ENCODE data around the gene EVC2.

GRCh38 chr4:5639556-5639955, 68.8 kb downstream of the EVC2 start:
- TF ChIP-seq SNAI2 (CRISPR knock-in tag; IDR thresholded peaks at IDR 0.05) (no peak), ZNF8 (CRISPR knock-in tag; IDR thresholded peaks at IDR 0.05) (no peak), CSRNP3 (CRISPR knock-in tag; IDR thresholded peaks at IDR 0.05) (no peak), ISL1 (CRISPR knock-in tag; IDR thresholded peaks at IDR 0.05) (no peak), ZNF70 (CRISPR knock-in tag; IDR thresholded peaks at IDR 0.05) (no peak), OSR1 (CRISPR knock-in tag; IDR thresholded peaks at IDR 0.05) (no peak), ZC3H10 (CRISPR knock-in tag; IDR thresholded peaks at IDR 0.05) (no peak), ZFP30 (CRISPR knock-in tag; IDR thresholded peaks at IDR 0.05) (no peak), PPARA (CRISPR knock-in tag; IDR thresholded peaks at IDR 0.05; ENCODE audit: borderline replicate concordance) (no peak)
- TF ChIP-seq, protein P1, sequence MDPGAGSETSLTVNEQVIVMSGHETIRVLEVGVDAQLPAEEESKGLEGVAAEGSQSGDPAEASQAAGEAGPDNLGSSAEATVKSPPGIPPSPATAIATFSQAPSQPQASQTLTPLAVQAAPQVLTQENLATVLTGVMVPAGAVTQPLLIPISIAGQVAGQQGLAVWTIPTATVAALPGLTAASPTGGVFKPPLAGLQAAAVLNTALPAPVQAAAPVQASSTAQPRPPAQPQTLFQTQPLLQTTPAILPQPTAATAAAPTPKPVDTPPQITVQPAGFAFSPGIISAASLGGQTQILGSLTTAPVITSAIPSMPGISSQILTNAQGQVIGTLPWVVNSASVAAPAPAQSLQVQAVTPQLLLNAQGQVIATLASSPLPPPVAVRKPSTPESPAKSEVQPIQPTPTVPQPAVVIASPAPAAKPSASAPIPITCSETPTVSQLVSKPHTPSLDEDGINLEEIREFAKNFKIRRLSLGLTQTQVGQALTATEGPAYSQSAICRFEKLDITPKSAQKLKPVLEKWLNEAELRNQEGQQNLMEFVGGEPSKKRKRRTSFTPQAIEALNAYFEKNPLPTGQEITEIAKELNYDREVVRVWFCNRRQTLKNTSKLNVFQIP (CRISPR knock-in tag; IDR thresholded peaks at IDR 0.05; ENCODE audit: borderline replicate concordance, low read depth): no peak
- TF ChIP-seq, protein P2, sequence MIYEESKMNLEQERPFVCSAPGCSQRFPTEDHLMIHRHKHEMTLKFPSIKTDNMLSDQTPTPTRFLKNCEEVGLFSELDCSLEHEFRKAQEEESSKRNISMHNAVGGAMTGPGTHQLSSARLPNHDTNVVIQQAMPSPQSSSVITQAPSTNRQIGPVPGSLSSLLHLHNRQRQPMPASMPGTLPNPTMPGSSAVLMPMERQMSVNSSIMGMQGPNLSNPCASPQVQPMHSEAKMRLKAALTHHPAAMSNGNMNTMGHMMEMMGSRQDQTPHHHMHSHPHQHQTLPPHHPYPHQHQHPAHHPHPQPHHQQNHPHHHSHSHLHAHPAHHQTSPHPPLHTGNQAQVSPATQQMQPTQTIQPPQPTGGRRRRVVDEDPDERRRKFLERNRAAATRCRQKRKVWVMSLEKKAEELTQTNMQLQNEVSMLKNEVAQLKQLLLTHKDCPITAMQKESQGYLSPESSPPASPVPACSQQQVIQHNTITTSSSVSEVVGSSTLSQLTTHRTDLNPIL (CRISPR knock-in tag; IDR thresholded peaks at IDR 0.05; ENCODE audit: low read depth): no peak
- TF ChIP-seq, protein P3, sequence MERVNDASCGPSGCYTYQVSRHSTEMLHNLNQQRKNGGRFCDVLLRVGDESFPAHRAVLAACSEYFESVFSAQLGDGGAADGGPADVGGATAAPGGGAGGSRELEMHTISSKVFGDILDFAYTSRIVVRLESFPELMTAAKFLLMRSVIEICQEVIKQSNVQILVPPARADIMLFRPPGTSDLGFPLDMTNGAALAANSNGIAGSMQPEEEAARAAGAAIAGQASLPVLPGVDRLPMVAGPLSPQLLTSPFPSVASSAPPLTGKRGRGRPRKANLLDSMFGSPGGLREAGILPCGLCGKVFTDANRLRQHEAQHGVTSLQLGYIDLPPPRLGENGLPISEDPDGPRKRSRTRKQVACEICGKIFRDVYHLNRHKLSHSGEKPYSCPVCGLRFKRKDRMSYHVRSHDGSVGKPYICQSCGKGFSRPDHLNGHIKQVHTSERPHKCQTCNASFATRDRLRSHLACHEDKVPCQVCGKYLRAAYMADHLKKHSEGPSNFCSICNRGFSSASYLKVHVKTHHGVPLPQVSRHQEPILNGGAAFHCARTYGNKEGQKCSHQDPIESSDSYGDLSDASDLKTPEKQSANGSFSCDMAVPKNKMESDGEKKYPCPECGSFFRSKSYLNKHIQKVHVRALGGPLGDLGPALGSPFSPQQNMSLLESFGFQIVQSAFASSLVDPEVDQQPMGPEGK (CRISPR knock-in tag; IDR thresholded peaks at IDR 0.05; ENCODE audit: borderline replicate concordance): no peak

Data from SK-N-SH treated with all-trans-retinoic acid at 6 μM for 48 hours (cell line).